ENCODE data around the gene AK3. TPM values are rescaled to one million over a fixed set of nuclear protein-coding genes. Genes with fewer than 3 reads are reported as not detected.

Gene AK3
- total RNA-seq, 1 donor from 2014 or later: 44.2 TPM

- peak; percentile 57 for ATAC-seq
- Histone ChIP-seq H3K4me1 (no peaks in the 10 kb centered on the region), H3K4me3 (no peak overlapping the region), H3K36me3 (peaks cover 75% of the 10 kb centered on the region), H3K27ac (no peak overlapping the region), H3K9me3 (no peaks in the 10 kb centered on the region), H3K27me3 (no peaks in the 10 kb centered on the region)
- TF ChIP-seq CTCF (IDR thresholded peaks at IDR 0.05): no peak
- intact Hi-C loops (cut with DNase I): no loop called here
- no peak for DNase-seq
Measured at GRCh38 chr9:4713849-4714248, 27.2 kb downstream of the AK3 start.

GRCh38 chr9:4709380-4709779 lies 31.6 kb downstream of the AK3 start:
- no peak for TF ChIP-seq CTCF (IDR thresholded peaks at IDR 0.05)
- DNase-seq (no peak), ATAC-seq (no peak)
- H3K36me3 ChIP-seq: peaks cover 61% of the 10 kb centered on the region
- no peaks in the 10 kb centered on the region for H3K27me3 ChIP-seq
- no peaks in the 10 kb centered on the region for H3K9me3 ChIP-seq
- no peak overlapping the region for H3K4me3 ChIP-seq
- H3K27ac ChIP-seq: no peak overlapping the region
- no peaks in the 10 kb centered on the region for H3K4me1 ChIP-seq
- intact Hi-C loops (cut with DNase I): no loop called here

- H3K27ac ChIP-seq: no peak overlapping the region
- DNase-seq: no peak
- H3K36me3 ChIP-seq: peaks cover 62% of the 10 kb centered on the region
- no peak for ATAC-seq
- no peaks in the 10 kb centered on the region for H3K9me3 ChIP-seq
- H3K27me3 ChIP-seq: no peaks in the 10 kb centered on the region
- TF ChIP-seq CTCF (IDR thresholded peaks at IDR 0.05): no peak
- no peak overlapping the region for H3K4me3 ChIP-seq
- intact Hi-C loops (cut with DNase I): no loop called here
- no peaks in the 10 kb centered on the region for H3K4me1 ChIP-seq
Measured at GRCh38 chr9:4706971-4707622, 33.9 kb downstream of the AK3 start.

GRCh38 chr9:4706021-4706420 lies 35.0 kb downstream of the AK3 start:
- no peak for DNase-seq
- Histone ChIP-seq H3K36me3 (peaks cover 68% of the 10 kb centered on the region), H3K4me3 (no peak overlapping the region), H3K27ac (no peak overlapping the region), H3K4me1 (no peaks in the 10 kb centered on the region), H3K27me3 (no peaks in the 10 kb centered on the region), H3K9me3 (no peaks in the 10 kb centered on the region)
- no peak for TF ChIP-seq CTCF (IDR thresholded peaks at IDR 0.05)
- intact Hi-C loops (cut with DNase I): no loop called here
- ATAC-seq: no peak

DNA sequence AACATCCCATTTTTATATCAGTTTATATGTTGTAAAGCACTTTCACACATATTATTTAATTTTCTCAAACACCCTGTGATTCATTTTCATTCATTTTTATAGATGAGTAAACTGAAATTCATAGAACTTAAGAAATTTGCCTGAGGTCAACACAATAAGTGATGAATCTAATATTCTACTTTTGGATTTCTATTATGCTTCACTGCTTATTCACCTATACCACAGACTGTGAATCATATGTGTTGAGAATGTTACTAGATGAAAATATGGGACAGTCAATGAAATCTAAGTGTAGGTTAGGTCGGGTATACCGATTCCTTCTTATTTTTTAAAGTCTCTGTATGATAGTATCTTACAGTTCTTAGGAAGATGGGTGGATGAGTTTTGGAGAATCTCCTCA lies 36.9 kb downstream of the AK3 start:
- DNase-seq: no peak
- no peak for TF ChIP-seq CTCF (IDR thresholded peaks at IDR 0.05)
- no peaks in the 10 kb centered on the region for H3K9me3 ChIP-seq
- no peaks in the 10 kb centered on the region for H3K27me3 ChIP-seq
- no peak for ATAC-seq
- no peak overlapping the region for H3K27ac ChIP-seq
- H3K4me1 ChIP-seq: no peaks in the 10 kb centered on the region
- H3K4me3 ChIP-seq: no peak overlapping the region
- peaks cover 80% of the 10 kb centered on the region for H3K36me3 ChIP-seq
- intact Hi-C loops (cut with DNase I): no loop called here

GRCh38 chr9:4701526-4701925 lies 39.5 kb downstream of the AK3 start:
- Histone ChIP-seq H3K4me3 (no peak overlapping the region), H3K4me1 (no peaks in the 10 kb centered on the region), H3K9me3 (no peaks in the 10 kb centered on the region), H3K36me3 (peaks cover 80% of the 10 kb centered on the region), H3K27me3 (no peaks in the 10 kb centered on the region), H3K27ac (no peak overlapping the region)
- intact Hi-C loops (cut with DNase I): no loop called here
- DNase-seq (no peak), ATAC-seq (no peak)
- no peak for TF ChIP-seq CTCF (IDR thresholded peaks at IDR 0.05)
